Right atrium auricular region (tissue), 2 donors: ENCODE results near the gene SMIM14. TPM values are rescaled to one million over a fixed set of nuclear protein-coding genes. Genes with fewer than 3 reads are reported as not detected.

Experiments used
- DNase-seq: peaks from one replicate; pipeline ENCODE4 v3.0.0-alpha.2; 2019; ENCODE audit warnings: low spot score
- H3K27ac ChIP-seq, 2 donors: fragments of 200-600 bp; sonication (generic); 1 replicate in 1 of 2; 2 replicates in 1 of 2; pipeline ENCODE4 v1.5.1; 2016 to 2019
- H3K27me3 ChIP-seq, 2 donors: fragments of 200-600 bp; sonication (generic); one replicate each; pipeline versions ENCODE4 v1.5.1 to v1.6.0; 2017 to 2019
- H3K36me3 ChIP-seq: fragments of 200-600 bp; sonication (generic); one replicate; pipeline ENCODE4 v1.5.1; 2016
- H3K4me1 ChIP-seq, 2 donors: fragments of 200-600 bp; sonication (generic); one replicate each; pipeline versions ENCODE4 v1.5.1 to v1.6.0; 2017 to 2019
- H3K4me3 ChIP-seq, 2 donors: fragments of 200-600 bp; sonication (generic); 1 replicate in 1 of 2; 2 replicates in 1 of 2; pipeline ENCODE4 v1.5.1; 2017 to 2019; ENCODE audit warnings: mild to moderate bottlenecking in 1 of 2, moderate library complexity in 1 of 2
- H3K9me3 ChIP-seq, 2 donors: fragments of 200-600 bp; sonication (generic); one replicate each; pipeline ENCODE4 v1.5.1; 2019
- total RNA-seq, 2 donors: library from RNA; depleted of rRNA; stranded (reverse); fragments of >200 nt; gene quantifications; one replicate each; pipeline ENCODE4 v1.1.0, GENCODE V29; 2016
- TF ChIP-seq, protein P1 (sequence below), 2 donors: fragments of 200-600 bp; sonication (generic); IDR thresholded peaks; one replicate each; pipeline ENCODE4 v1.5.1; 2019; ENCODE audit warnings: antibody characterized with exemption in 2 of 2

Gene SMIM14
- total RNA-seq, 2 donors from 2014 or later, result 15.2 to 16.6 TPM

DNA sequence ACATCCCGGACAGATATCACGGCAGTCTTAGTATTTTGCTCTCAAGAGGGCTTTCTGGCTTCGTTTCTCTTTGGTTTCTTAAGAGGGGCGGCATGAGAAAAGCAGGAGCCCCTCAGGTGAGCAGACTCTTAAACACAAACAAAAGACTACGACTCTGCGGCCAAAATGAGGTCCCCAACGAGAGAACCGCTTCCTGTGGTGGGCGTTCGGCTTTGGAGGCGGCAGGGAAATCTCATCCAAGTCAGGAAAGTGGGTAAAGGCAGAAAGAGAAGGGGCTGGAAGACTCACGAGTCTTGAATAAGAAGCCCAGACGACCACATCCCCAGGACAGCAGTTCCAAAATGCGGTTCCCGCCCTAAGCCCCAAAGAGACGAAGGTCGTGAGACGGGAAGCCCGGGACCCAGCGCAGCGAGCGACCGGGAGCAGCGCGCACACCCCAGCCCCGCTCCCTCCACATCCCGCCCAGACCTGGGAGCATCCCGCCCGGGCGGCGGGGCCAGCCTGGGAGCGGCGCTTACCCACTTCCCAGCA lies 111.8 kb downstream of the SMIM14 start:
- no peak for DNase-seq

DNA sequence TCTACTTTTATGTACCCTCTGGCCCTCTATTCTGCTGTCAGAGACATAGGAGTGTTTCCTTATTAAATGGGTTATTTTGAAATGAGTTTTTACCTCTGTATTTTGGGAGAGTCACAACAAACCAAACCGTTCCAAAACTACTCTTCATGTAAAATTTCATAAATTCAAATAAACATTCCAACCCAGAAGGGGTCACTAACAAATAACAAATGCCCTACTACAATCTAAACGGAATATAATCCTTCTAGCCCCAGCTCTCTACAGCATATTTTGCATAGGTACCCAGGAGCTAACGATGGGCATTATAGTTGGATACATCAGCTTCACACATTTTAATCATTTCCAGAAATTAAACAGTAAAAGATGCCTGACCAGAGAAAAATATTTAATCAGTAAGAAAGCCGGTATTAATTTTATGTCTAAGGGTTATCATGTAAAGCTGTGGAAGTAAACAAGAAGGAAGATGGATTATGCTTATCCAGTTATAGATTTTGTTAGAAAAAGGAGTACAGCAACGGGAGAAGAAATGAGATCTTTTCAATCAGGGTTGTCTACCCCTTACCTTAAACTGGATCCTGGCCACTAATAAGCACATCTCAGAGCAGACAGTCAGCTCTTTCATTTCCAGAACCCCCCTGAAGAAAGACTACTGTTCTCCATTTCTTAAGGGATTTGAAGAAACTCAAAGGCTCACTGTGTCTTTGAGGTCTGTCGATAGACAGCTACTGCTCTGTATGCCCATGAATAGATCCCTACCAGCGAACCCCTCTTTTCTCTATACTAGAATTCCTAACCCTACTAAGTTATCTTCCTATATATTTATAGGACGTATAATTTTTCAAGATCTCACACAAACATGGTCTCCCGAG lies 112.6 kb downstream of the SMIM14 start:
- no peak for DNase-seq

More for the DNA sequence above, 111.8 kb downstream of the SMIM14 start:
- H3K4me1 ChIP-seq, result peaks cover 0 to 18% of the 10 kb centered on the region in 2 donors
- H3K27ac ChIP-seq, result peak overlapping the region; percentile 96 to 98
- H3K36me3 ChIP-seq, result no peaks in the 10 kb centered on the region
- no peaks in the 10 kb centered on the region for H3K27me3 ChIP-seq
- H3K4me3 ChIP-seq, result peak overlapping the region; percentile 86 to 89
- H3K9me3 ChIP-seq, result no peaks in the 10 kb centered on the region
- TF ChIP-seq, protein P1, sequence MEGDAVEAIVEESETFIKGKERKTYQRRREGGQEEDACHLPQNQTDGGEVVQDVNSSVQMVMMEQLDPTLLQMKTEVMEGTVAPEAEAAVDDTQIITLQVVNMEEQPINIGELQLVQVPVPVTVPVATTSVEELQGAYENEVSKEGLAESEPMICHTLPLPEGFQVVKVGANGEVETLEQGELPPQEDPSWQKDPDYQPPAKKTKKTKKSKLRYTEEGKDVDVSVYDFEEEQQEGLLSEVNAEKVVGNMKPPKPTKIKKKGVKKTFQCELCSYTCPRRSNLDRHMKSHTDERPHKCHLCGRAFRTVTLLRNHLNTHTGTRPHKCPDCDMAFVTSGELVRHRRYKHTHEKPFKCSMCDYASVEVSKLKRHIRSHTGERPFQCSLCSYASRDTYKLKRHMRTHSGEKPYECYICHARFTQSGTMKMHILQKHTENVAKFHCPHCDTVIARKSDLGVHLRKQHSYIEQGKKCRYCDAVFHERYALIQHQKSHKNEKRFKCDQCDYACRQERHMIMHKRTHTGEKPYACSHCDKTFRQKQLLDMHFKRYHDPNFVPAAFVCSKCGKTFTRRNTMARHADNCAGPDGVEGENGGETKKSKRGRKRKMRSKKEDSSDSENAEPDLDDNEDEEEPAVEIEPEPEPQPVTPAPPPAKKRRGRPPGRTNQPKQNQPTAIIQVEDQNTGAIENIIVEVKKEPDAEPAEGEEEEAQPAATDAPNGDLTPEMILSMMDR (IDR thresholded peaks at IDR 0.05), result no peak

DNA sequence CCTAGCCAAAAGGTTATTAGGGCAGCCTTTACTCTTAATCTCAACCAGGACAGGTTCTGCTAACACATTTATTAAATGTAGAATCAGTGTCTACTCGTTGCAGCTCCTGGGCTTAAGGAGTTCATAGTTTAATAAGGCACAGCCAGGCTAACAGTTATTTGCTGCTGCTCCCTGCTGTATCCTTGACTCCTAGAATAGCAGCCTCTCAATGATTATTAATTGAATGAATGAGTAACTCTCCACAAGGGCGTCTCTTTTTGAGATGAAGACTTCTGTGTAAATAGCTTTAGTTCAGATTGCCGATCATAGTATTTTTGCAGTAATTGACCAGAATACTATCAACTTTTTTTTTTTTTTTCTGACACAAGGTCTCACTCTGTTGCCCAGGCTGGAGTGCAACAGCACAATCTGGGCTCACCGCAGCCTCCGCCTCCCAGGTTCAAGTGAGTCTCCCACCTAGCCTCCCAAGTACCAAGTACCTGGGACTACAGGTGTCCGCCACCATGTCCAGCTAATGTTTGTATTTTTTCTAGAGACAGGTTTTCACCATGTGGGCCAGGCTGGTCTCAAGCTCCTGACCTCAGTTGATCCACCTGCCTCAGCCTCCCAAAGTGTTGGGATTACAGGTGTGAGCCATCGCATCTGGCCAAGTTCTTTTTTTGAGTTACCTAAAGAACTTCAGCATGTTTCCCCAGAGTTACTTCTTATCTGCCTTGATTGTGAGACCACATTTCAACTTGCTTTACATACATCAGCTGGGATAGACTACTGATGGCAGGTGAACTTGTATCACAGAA lies 114.3 kb downstream of the SMIM14 start:
- no peaks in the 10 kb centered on the region for H3K27me3 ChIP-seq
- H3K9me3 ChIP-seq, result no peaks in the 10 kb centered on the region
- peaks cover 6% of the 10 kb centered on the region for H3K36me3 ChIP-seq
- no peak overlapping the region for H3K4me3 ChIP-seq
- H3K4me1 ChIP-seq, result peaks cover 0 to 18% of the 10 kb centered on the region in 2 donors
- TF ChIP-seq, protein P1 (IDR thresholded peaks at IDR 0.05), result no peak
- no peak for DNase-seq
- no peak overlapping the region for H3K27ac ChIP-seq

More for the DNA sequence above, 112.6 kb downstream of the SMIM14 start:
- Histone ChIP-seq H3K27me3 (no peaks in the 10 kb centered on the region), H3K4me3 (peak overlapping the region; percentile 86 to 89), H3K27ac (peak overlapping the region; percentile 96 to 98), H3K4me1 (peaks cover 0 to 18% of the 10 kb centered on the region in 2 donors), H3K36me3 (no peaks in the 10 kb centered on the region), H3K9me3 (no peaks in the 10 kb centered on the region)
- TF ChIP-seq, protein P1 (IDR thresholded peaks at IDR 0.05), result no peak

DNA sequence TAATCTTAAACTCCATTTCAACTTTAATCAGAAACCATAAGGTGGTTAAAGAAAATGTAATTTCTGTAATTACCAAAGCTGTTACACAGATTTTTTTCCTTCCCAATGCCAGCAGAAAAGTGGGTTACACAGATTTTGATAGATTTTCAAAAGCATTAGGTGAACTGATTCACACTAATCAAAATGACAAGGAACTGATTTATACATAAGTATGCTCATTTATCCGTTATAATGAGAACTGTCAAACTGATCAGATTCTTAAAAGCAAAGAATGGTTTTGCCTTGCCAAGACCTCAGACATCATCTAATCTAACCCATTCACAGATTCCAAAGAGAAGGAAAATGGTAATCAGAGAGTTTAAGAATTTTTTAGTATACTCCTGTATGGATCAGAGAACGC lies 116.6 kb downstream of the SMIM14 start:
- Histone ChIP-seq H3K36me3 (peaks cover 17% of the 10 kb centered on the region), H3K27me3 (no peaks in the 10 kb centered on the region), H3K4me3 (no peak overlapping the region), H3K9me3 (no peaks in the 10 kb centered on the region), H3K4me1 (peaks cover 0 to 8% of the 10 kb centered on the region in 2 donors), H3K27ac (no peak overlapping the region)
- TF ChIP-seq, protein P1 (IDR thresholded peaks at IDR 0.05), result no peak
- no peak for DNase-seq

DNA sequence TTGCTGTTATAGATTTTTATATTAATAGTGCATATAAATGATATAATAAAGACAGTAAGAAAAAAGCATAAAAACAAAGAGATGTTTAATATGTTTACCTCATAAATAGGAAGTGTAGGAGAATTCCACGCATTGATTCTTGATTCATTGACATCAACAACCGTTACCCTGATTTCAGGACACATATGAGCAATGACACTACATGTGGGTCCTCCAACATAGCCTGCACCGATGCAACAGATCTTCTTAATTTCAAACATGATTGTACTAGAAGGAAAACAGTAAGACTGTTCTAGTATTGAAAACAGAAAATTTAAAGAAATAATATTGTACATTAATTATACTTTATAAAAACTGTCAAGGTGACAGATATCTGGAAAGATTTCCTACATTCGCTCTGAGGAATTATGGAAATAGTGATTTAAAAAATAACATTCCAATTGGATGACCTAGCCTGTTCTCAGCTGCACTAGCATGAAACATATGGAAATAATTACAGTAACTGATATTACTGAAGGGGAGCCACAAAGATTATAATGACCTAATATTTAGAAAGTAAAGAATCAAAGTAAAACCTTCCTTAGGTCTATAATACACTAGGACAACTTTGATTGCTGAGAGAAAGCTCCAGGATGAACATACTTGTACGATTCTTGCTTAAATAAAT lies 117.3 kb downstream of the SMIM14 start:
- Histone ChIP-seq H3K27ac (no peak overlapping the region), H3K27me3 (no peaks in the 10 kb centered on the region), H3K4me3 (no peak overlapping the region), H3K9me3 (no peaks in the 10 kb centered on the region), H3K36me3 (peaks cover 17% of the 10 kb centered on the region), H3K4me1 (peaks cover 0 to 6% of the 10 kb centered on the region in 2 donors)
- no peak for DNase-seq
- TF ChIP-seq, protein P1 (IDR thresholded peaks at IDR 0.05), result no peak
